ENCODE results near the gene ANKLE1.

The ANKLE1 gene

DNA sequence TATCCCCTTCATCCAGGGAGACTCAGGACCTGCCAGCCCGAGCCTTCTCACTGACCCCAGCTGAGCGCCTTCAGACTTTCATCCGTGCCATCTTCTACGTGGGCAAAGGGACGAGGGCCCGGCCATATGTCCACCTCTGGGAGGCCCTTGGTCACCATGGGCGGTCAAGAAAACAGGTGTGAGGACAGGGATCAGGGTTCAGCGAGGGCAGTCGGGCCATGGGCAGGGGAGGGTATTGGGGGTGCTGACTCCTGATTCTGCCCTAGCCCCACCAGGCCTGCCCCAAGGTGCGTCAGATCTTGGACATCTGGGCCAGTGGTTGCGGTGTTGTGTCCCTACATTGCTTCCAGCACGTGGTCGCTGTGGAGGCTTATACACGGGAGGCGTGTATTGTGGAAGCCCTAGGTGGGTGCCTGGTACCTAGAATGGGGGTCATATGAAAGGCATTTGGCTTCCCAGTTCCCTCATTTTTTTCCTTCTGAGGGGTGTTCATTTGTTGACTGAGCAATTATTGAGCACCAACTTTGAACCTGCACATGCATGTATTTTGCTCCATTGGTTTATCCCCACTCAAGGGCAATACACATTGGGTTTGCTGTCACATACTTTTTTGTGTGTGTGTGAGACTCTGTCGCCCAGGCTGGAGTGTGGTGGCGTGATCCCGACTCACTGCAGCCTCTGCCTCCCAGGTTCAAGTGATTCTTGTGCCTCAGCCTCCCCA is 3.9 kb downstream of the ANKLE1 start:
- Histone ChIP-seq H2BK12ac (ENCODE audit: low read length) (no peak overlapping the region), H3K4ac (ENCODE audit: low read length) (no peak overlapping the region), H3K23ac (ENCODE audit: low read depth, low read length, poor library complexity) (no peak overlapping the region), H4K8ac (ENCODE audit: low read depth, low read length) (no peak overlapping the region), H3K4me3 (ENCODE audit: low read length in 2 of 2) (peak overlapping the region in 1 of 2 donors; percentile 48), H3K27ac (replicated peaks; ENCODE audit: low read length) (no peak overlapping the region), H3K4me2 (ENCODE audit: insufficient read depth, low read length, poor library complexity, severe bottlenecking) (no peak overlapping the region), H3K27me3 (ENCODE audit: control insufficient read depth in 3 of 3, insufficient read depth in 3 of 3, low read depth in 1 of 3, low read length in 3 of 3) (peaks cover 0 to 14% (median 2%) of the 10 kb centered on the region in 3 experiments), H4K91ac (ENCODE audit: low read depth, low read length, poor library complexity) (no peak overlapping the region), H2BK120ac (ENCODE audit: low read depth, low read length) (no peak overlapping the region), H3K4me1 (ENCODE audit: control insufficient read depth in 2 of 2, insufficient read depth in 1 of 2, low read depth in 1 of 2, low read length in 2 of 2) (peaks cover 0 to 5% of the 10 kb centered on the region in 2 donors), H2AK5ac (ENCODE audit: low read depth, low read length) (no peak overlapping the region), H3K18ac (ENCODE audit: low read length) (no peak overlapping the region), H3K9ac (ENCODE audit: low read depth, low read length, poor library complexity) (no peak overlapping the region), H3K36me3 (replicated peaks in 1 of 2; ENCODE audit: control insufficient read depth in 2 of 2, insufficient read depth in 2 of 2, low read length in 2 of 2) (peaks cover 0 to 5% of the 10 kb centered on the region in 2 donors), H2BK5ac (ENCODE audit: low read length) (no peak overlapping the region), H3K14ac (ENCODE audit: low read length) (no peak overlapping the region), H2BK15ac (ENCODE audit: low read length) (no peak overlapping the region), H3K79me1 (ENCODE audit: low read depth, low read length) (no peaks in the 10 kb centered on the region), H2AFZ (ENCODE audit: low read length) (no peak overlapping the region), H3K9me3 (replicated peaks in 1 of 2; ENCODE audit: control insufficient read depth in 2 of 2, insufficient read depth in 1 of 2, low read depth in 1 of 2, low read length in 2 of 2) (peaks cover 4 to 5% of the 10 kb centered on the region in 2 donors)
- no peak for DNase-seq (ENCODE audit: low spot score)
- no CpG with 5 or more reads among the region's 18 CpGs for WGBS, 2 donors (ENCODE audit: extremely low coverage in 2 of 2, insufficient read length in 2 of 2, insufficient replicate concordance in 1 of 2)

DNA sequence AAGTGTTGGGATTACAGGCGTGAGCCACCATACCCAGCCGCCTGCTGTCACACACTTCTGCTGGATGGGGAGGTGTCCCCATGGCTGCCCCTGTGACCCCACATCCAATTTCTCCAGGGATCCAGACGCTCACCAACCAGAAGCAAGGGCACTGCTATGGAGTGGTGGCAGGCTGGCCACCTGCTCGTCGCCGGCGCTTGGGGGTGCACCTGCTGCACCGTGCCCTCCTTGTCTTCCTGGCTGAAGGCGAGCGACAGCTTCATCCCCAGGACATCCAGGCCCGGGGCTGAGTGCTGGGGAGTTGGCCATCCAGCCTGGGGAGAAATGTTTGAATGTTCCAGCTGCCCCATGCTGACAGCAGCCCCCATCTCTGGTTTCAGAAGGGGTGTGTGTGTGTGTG is 4.6 kb downstream of the ANKLE1 start:
- WGBS, 2 donors (ENCODE audit: extremely low coverage in 2 of 2, insufficient read length in 2 of 2, insufficient replicate concordance in 1 of 2), result no CpG with 5 or more reads among the region's 11 CpGs
- Histone ChIP-seq H3K79me1 (ENCODE audit: low read depth, low read length) (no peaks in the 10 kb centered on the region), H3K4me1 (ENCODE audit: control insufficient read depth in 2 of 2, insufficient read depth in 1 of 2, low read depth in 1 of 2, low read length in 2 of 2) (peaks cover 0 to 5% of the 10 kb centered on the region in 2 donors), H3K27me3 (ENCODE audit: control insufficient read depth in 3 of 3, insufficient read depth in 3 of 3, low read depth in 1 of 3, low read length in 3 of 3) (peaks cover 0 to 12% (median 2%) of the 10 kb centered on the region in 3 experiments), H3K36me3 (replicated peaks in 1 of 2; ENCODE audit: control insufficient read depth in 2 of 2, insufficient read depth in 2 of 2, low read length in 2 of 2) (peaks cover 0 to 5% of the 10 kb centered on the region in 2 donors), H3K18ac (ENCODE audit: low read length) (no peak overlapping the region), H3K4ac (ENCODE audit: low read length) (no peak overlapping the region), H3K4me3 (ENCODE audit: low read length in 2 of 2) (no peak overlapping the region), H2AK5ac (ENCODE audit: low read depth, low read length) (no peak overlapping the region), H2BK15ac (ENCODE audit: low read length) (no peak overlapping the region), H2AFZ (ENCODE audit: low read length) (no peak overlapping the region), H2BK120ac (ENCODE audit: low read depth, low read length) (no peak overlapping the region), H4K8ac (ENCODE audit: low read depth, low read length) (no peak overlapping the region), H3K27ac (replicated peaks; ENCODE audit: low read length) (no peak overlapping the region), H3K14ac (ENCODE audit: low read length) (no peak overlapping the region), H3K4me2 (ENCODE audit: insufficient read depth, low read length, poor library complexity, severe bottlenecking) (no peak overlapping the region), H3K9ac (ENCODE audit: low read depth, low read length, poor library complexity) (no peak overlapping the region), H2BK12ac (ENCODE audit: low read length) (no peak overlapping the region), H3K23ac (ENCODE audit: low read depth, low read length, poor library complexity) (no peak overlapping the region), H3K9me3 (replicated peaks in 1 of 2; ENCODE audit: control insufficient read depth in 2 of 2, insufficient read depth in 1 of 2, low read depth in 1 of 2, low read length in 2 of 2) (peaks cover 4 to 5% of the 10 kb centered on the region in 2 donors), H4K91ac (ENCODE audit: low read depth, low read length, poor library complexity) (no peak overlapping the region), H2BK5ac (ENCODE audit: low read length) (no peak overlapping the region)
- DNase-seq (ENCODE audit: low spot score), result no peak

DNA sequence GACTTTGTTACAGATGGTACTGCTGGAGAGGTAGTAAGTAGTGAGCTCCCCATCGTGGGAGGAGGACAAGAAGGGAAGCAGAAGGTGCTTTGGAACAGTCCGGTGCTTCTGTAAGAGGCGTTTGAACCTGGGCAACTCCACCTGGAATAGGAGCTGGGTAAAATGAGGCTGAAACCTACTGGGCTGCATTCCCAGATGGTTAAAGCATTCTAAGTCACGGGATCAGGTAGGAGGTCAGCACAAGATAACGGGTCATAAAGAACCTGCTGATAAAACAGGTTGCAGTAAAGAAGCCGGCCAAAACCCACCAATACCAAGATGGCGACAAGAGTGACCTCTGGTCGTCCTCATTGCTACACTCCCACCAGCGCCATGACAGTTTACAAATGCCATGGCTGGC is 5.1 kb downstream of the ANKLE1 start:
- no peaks in the 10 kb centered on the region for H3K79me1 ChIP-seq (ENCODE audit: low read depth, low read length)
- no peak overlapping the region for H2BK5ac ChIP-seq (ENCODE audit: low read length)
- no peak for DNase-seq (ENCODE audit: low spot score)
- H3K23ac ChIP-seq (ENCODE audit: low read depth, low read length, poor library complexity), result no peak overlapping the region
- no peak overlapping the region for H3K9ac ChIP-seq (ENCODE audit: low read depth, low read length, poor library complexity)
- no peak overlapping the region for H2BK15ac ChIP-seq (ENCODE audit: low read length)
- H4K91ac ChIP-seq (ENCODE audit: low read depth, low read length, poor library complexity), result no peak overlapping the region
- no CpG with 5 or more reads among the region's 9 CpGs for WGBS, 2 donors (ENCODE audit: extremely low coverage in 2 of 2, insufficient read length in 2 of 2, insufficient replicate concordance in 1 of 2)
- H3K14ac ChIP-seq (ENCODE audit: low read length), result no peak overlapping the region
- no peak overlapping the region for H3K18ac ChIP-seq (ENCODE audit: low read length)
- H4K8ac ChIP-seq (ENCODE audit: low read depth, low read length), result no peak overlapping the region
- no peak overlapping the region for H2AK5ac ChIP-seq (ENCODE audit: low read depth, low read length)
- H3K4me3 ChIP-seq (ENCODE audit: low read length in 2 of 2), result no peak overlapping the region
- no peak overlapping the region for H3K27ac ChIP-seq (replicated peaks; ENCODE audit: low read length)
- H3K9me3 ChIP-seq (replicated peaks in 1 of 2; ENCODE audit: control insufficient read depth in 2 of 2, insufficient read depth in 1 of 2, low read depth in 1 of 2, low read length in 2 of 2), result peaks cover 4 to 5% of the 10 kb centered on the region in 2 donors
- peaks cover 0 to 5% of the 10 kb centered on the region in 2 donors for H3K4me1 ChIP-seq (ENCODE audit: control insufficient read depth in 2 of 2, insufficient read depth in 1 of 2, low read depth in 1 of 2, low read length in 2 of 2)
- peaks cover 0 to 6% of the 10 kb centered on the region in 2 donors for H3K36me3 ChIP-seq (replicated peaks in 1 of 2; ENCODE audit: control insufficient read depth in 2 of 2, insufficient read depth in 2 of 2, low read length in 2 of 2)
- no peak overlapping the region for H3K4ac ChIP-seq (ENCODE audit: low read length)
- H2BK120ac ChIP-seq (ENCODE audit: low read depth, low read length), result no peak overlapping the region
- no peak overlapping the region for H2BK12ac ChIP-seq (ENCODE audit: low read length)
- peaks cover 0 to 8% (median 2%) of the 10 kb centered on the region in 3 experiments for H3K27me3 ChIP-seq (ENCODE audit: control insufficient read depth in 3 of 3, insufficient read depth in 3 of 3, low read depth in 1 of 3, low read length in 3 of 3)
- H2AFZ ChIP-seq (ENCODE audit: low read length), result no peak overlapping the region
- no peak overlapping the region for H3K4me2 ChIP-seq (ENCODE audit: insufficient read depth, low read length, poor library complexity, severe bottlenecking)

DNA sequence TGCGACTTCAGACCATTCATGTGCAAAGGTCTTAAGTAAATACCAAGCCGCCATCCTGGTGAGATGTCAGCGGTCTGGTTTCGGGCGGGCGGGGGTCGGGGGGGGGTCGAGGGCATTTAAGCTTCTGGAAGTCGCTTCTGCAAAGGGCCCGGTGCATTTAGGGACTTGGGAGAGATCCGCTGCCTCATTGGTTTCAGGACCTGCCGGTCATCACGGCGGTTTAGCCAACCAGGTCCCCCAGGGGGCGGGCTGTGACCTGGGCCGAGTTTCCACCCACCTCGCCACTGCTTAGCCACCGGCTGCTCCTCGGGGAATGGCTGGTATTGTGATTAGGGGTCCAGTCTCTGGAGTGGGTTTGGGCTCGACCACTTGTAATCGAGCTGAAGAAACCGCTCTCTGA is 7.8 kb downstream of the ANKLE1 start:
- Histone ChIP-seq H2BK5ac (ENCODE audit: low read length) (no peak overlapping the region), H2AK5ac (ENCODE audit: low read depth, low read length) (no peak overlapping the region), H3K23ac (ENCODE audit: low read depth, low read length, poor library complexity) (no peak overlapping the region), H3K27me3 (ENCODE audit: control insufficient read depth in 3 of 3, insufficient read depth in 3 of 3, low read depth in 1 of 3, low read length in 3 of 3) (no peaks in the 10 kb centered on the region), H3K18ac (ENCODE audit: low read length) (peak overlapping the region; percentile 52), H3K4me1 (ENCODE audit: control insufficient read depth in 2 of 2, insufficient read depth in 1 of 2, low read depth in 1 of 2, low read length in 2 of 2) (peaks cover 0 to 2% of the 10 kb centered on the region in 2 donors), H3K14ac (ENCODE audit: low read length) (no peak overlapping the region), H3K27ac (replicated peaks; ENCODE audit: low read length) (no peak overlapping the region), H3K4me2 (ENCODE audit: insufficient read depth, low read length, poor library complexity, severe bottlenecking) (peak overlapping the region; percentile 2), H3K9ac (ENCODE audit: low read depth, low read length, poor library complexity) (no peak overlapping the region), H2BK12ac (ENCODE audit: low read length) (no peak overlapping the region), H3K36me3 (replicated peaks in 1 of 2; ENCODE audit: control insufficient read depth in 2 of 2, insufficient read depth in 2 of 2, low read length in 2 of 2) (peaks cover 4 to 15% of the 10 kb centered on the region in 2 donors), H3K9me3 (replicated peaks in 1 of 2; ENCODE audit: control insufficient read depth in 2 of 2, insufficient read depth in 1 of 2, low read depth in 1 of 2, low read length in 2 of 2) (peaks cover 4 to 8% of the 10 kb centered on the region in 2 donors), H3K79me1 (ENCODE audit: low read depth, low read length) (peaks cover 2% of the 10 kb centered on the region), H2AFZ (ENCODE audit: low read length) (no peak overlapping the region), H2BK120ac (ENCODE audit: low read depth, low read length) (no peak overlapping the region), H3K4me3 (ENCODE audit: low read length in 2 of 2) (no peak overlapping the region), H4K8ac (ENCODE audit: low read depth, low read length) (no peak overlapping the region), H4K91ac (ENCODE audit: low read depth, low read length, poor library complexity) (no peak overlapping the region), H3K4ac (ENCODE audit: low read length) (no peak overlapping the region), H2BK15ac (ENCODE audit: low read length) (no peak overlapping the region)
- WGBS, 2 donors (ENCODE audit: extremely low coverage in 2 of 2, insufficient read length in 2 of 2, insufficient replicate concordance in 1 of 2), result no CpG with 5 or more reads among the region's 22 CpGs
- DNase-seq (ENCODE audit: low spot score), result peak; percentile 69
